Measurements from ENCODE around the gene SOX9.

- TF ChIP-seq CTCF (IDR thresholded peaks at IDR 0.05), result no peak
- no peak for TF ChIP-seq POLR2AphosphoS5 (IDR thresholded peaks at IDR 0.05)
- no peak for TF ChIP-seq POLR2A (IDR thresholded peaks at IDR 0.05)
These were observed 14.9 kb downstream of the SOX9 start for GRCh38 chr17:72135546-72136325.

All from sigmoid colon (tissue), 4 donors.